Esophagus muscularis mucosa (tissue), 4 donors: Measurements from ENCODE around the gene RPP25. TPM values are rescaled to one million over a fixed set of nuclear protein-coding genes. Genes with fewer than 3 reads are reported as not detected.

Experiments
- DNase-seq: peaks from one replicate; pipeline ENCODE4 v3.0.0-alpha.2; 2017; ENCODE audit errors: extremely low spot score
- H3K27ac ChIP-seq, 4 donors: fragments of 200-600 bp; sonication (generic); replicated peaks in 1 of 4; 1 replicate in 3 of 4; 2 replicates in 1 of 4; pipeline ENCODE4 v1.5.1; 2016 to 2019; ENCODE audit warnings: mild to moderate bottlenecking in 1 of 4
- H3K27me3 ChIP-seq, 4 donors: fragments of 200-600 bp; sonication (generic); one replicate each; pipeline versions ENCODE4 v1.5.1 to v1.6.0; 2016 to 2019
- H3K36me3 ChIP-seq, 4 donors: fragments of 200-600 bp; sonication (generic); one replicate each; pipeline ENCODE4 v1.5.1; 2016 to 2019
- H3K4me1 ChIP-seq, 4 donors: fragments of 200-600 bp; sonication (generic); one replicate each; pipeline ENCODE4 v1.5.1; 2016 to 2019
- H3K4me3 ChIP-seq, 4 donors: fragments of 200-600 bp; sonication (generic); 1 replicate in 2 of 4; 2 replicates in 2 of 4; pipeline ENCODE4 v1.5.1; 2016 to 2019; ENCODE audit warnings: mild to moderate bottlenecking in 4 of 4, moderate library complexity in 1 of 4
- H3K9me3 ChIP-seq, 4 donors: fragments of 200-600 bp; sonication (generic); 1 replicate in 3 of 4; 2 replicates in 1 of 4; pipeline ENCODE4 v1.5.1; 2016 to 2019
- CTCF ChIP-seq, 3 experiments: fragments of 200-600 bp in 2 of 3; fragments of 450-650 bp in 1 of 3; sonication (generic) in 2 of 3; IDR thresholded peaks; one replicate each; pipeline ENCODE4 v1.5.1; 2017 to 2019; ENCODE audit warnings: antibody characterized with exemption in 3 of 3, mild to moderate bottlenecking in 2 of 3, moderate library complexity in 1 of 3
- EP300 ChIP-seq: sonication (generic); formaldehyde crosslinking; IDR thresholded peaks from one replicate; pipeline ENCODE4 v1.6.1; 2017; ENCODE audit warnings: antibody characterized with exemption
- POLR2A ChIP-seq: fragments of 450-650 bp; IDR thresholded peaks from one replicate; pipeline ENCODE4 v1.6.1; 2017; ENCODE audit warnings: antibody characterized with exemption, moderate library complexity, mild to moderate bottlenecking, low read depth
- POLR2AphosphoS5 ChIP-seq, 2 donors: sonication (generic); formaldehyde crosslinking; IDR thresholded peaks; one replicate each; pipeline ENCODE4 v1.6.1; 2017; ENCODE audit warnings: antibody characterized with exemption in 2 of 2
- WGBS: methylation state at CpG from one replicate; pipeline ENCODE4 v1.1.5; 2018; 5-methylcytosine and 5-hydroxymethylcytosine counted together
- intact Hi-C: fragments of 100-400 bp; cut with DNase I; formaldehyde crosslinking; loops from one replicate; pipeline ENCODE4 v1.15.1; 2023
- total RNA-seq, 4 donors: library from RNA; depleted of rRNA; stranded (reverse); fragments of >200 nt; gene quantifications; one replicate each; pipeline versions ENCODE4 v1.1.0 to v1.2.1, GENCODE V29; 2016

RPP25 gene
- total RNA-seq, 4 donors from 2014 or later: 4.2 to 7.2 (median 7.0) TPM

GRCh38 chr15:74961616-74962015, 5.0 kb upstream of the RPP25 start:
- WGBS: 80% methylated on average over 5 of the region's 5 CpGs

GRCh38 chr15:74960995-74961588, 4.5 kb upstream of the RPP25 start:
- intact Hi-C loops: no loop called here
- H3K9me3 ChIP-seq: no peaks in the 10 kb centered on the region
- no peak overlapping the region for H3K27ac ChIP-seq
- no peaks in the 10 kb centered on the region for H3K36me3 ChIP-seq
- TF ChIP-seq POLR2AphosphoS5 (IDR thresholded peaks at IDR 0.05): no peak
- TF ChIP-seq EP300: no peak
- no peak for TF ChIP-seq POLR2A
- TF ChIP-seq CTCF (IDR thresholded peaks at IDR 0.05): no peak
- DNase-seq: no peak
- peaks cover 26 to 38% (median 35%) of the 10 kb centered on the region in 4 donors for H3K4me1 ChIP-seq
- H3K4me3 ChIP-seq: no peak overlapping the region
- 49% methylated on average over 3 of the region's 3 CpGs for WGBS
- H3K27me3 ChIP-seq: peaks cover 0 to 35% (median 20%) of the 10 kb centered on the region in 4 donors

More at GRCh38 chr15:74961616-74962015, 5.0 kb upstream of the RPP25 start:
- Histone ChIP-seq H3K4me3 (no peak overlapping the region), H3K27me3 (peaks cover 0 to 35% (median 20%) of the 10 kb centered on the region in 4 donors), H3K4me1 (peaks cover 22 to 32% (median 30%) of the 10 kb centered on the region in 4 donors), H3K27ac (no peak overlapping the region), H3K36me3 (no peaks in the 10 kb centered on the region), H3K9me3 (no peaks in the 10 kb centered on the region)
- intact Hi-C loops: no loop called here
- TF ChIP-seq POLR2A: no peak
- TF ChIP-seq POLR2AphosphoS5 (IDR thresholded peaks at IDR 0.05): no peak
- TF ChIP-seq EP300: no peak
- TF ChIP-seq CTCF (IDR thresholded peaks at IDR 0.05): no peak
- DNase-seq: no peak

- peaks cover 34 to 46% (median 43%) of the 10 kb centered on the region in 4 donors for H3K4me1 ChIP-seq
- no peak for DNase-seq
- H3K27ac ChIP-seq: no peak overlapping the region
- no peaks in the 10 kb centered on the region for H3K36me3 ChIP-seq
- TF ChIP-seq POLR2A (no peak), POLR2AphosphoS5 (IDR thresholded peaks at IDR 0.05) (no peak), CTCF (IDR thresholded peaks at IDR 0.05) (no peak), EP300 (no peak)
- no peaks in the 10 kb centered on the region for H3K9me3 ChIP-seq
- H3K27me3 ChIP-seq: peaks cover 0 to 35% (median 20%) of the 10 kb centered on the region in 4 donors
- intact Hi-C loops: no loop called here
- no peak overlapping the region for H3K4me3 ChIP-seq
- WGBS: 89% methylated on average over 1 of the region's 1 CpG
These were observed 3.7 kb upstream of the RPP25 start for GRCh38 chr15:74960286-74960685.

GRCh38 chr15:74959586-74959939, 3.0 kb upstream of the RPP25 start:
- DNase-seq: no peak
- no peaks in the 10 kb centered on the region for H3K9me3 ChIP-seq
- H3K27me3 ChIP-seq: peaks cover 0 to 35% (median 20%) of the 10 kb centered on the region in 4 donors
- WGBS: 22% methylated on average over 8 of the region's 8 CpGs
- no peak for TF ChIP-seq POLR2A
- TF ChIP-seq POLR2AphosphoS5 (IDR thresholded peaks at IDR 0.05): no peak
- no peak for TF ChIP-seq CTCF (IDR thresholded peaks at IDR 0.05)
- no peak for TF ChIP-seq EP300
- intact Hi-C loops: loop anchor here (10.0 kb wide), 3 partner anchors 245 to 415 kb away; partner anchors contain the start of genes ARID3B and C15orf39
- H3K4me1 ChIP-seq: peaks cover 34 to 53% (median 50%) of the 10 kb centered on the region in 4 donors
- H3K27ac ChIP-seq: peak overlapping the region in 1 of 4 donors; percentile 34
- peak overlapping the region; percentile 68 to 77 (median 69) for H3K4me3 ChIP-seq
- H3K36me3 ChIP-seq: no peaks in the 10 kb centered on the region
